Osteoblast (primary cell): ENCODE results near the gene SLC25A4. TPM values are rescaled to one million over a fixed set of nuclear protein-coding genes. Genes with fewer than 3 reads are reported as not detected.

Source experiments
- DNase-seq: peaks from one replicate; pipeline ENCODE4 v3.0.0; 2011; ENCODE audit warnings: low spot score, mixed read lengths; ENCODE audit not compliant: insufficient read length; ENCODE audit errors: missing footprints
- H2AFZ ChIP-seq: 2 replicates; pipeline ENCODE4 v1.6.0; 2011; ENCODE audit warnings: mild to moderate bottlenecking, low read length
- H3K27ac ChIP-seq: 2 replicates; pipeline ENCODE4 v1.5.1; 2011; ENCODE audit warnings: mild to moderate bottlenecking, low read depth, low read length, moderate library complexity
- H3K27me3 ChIP-seq: 2 replicates; pipeline ENCODE4 v1.6.0; 2012; ENCODE audit warnings: mild to moderate bottlenecking, control low read depth, inconsistent platforms, low read length, moderate library complexity; ENCODE audit not compliant: insufficient read depth
- H3K36me3 ChIP-seq: 2 replicates; pipeline ENCODE4 v1.5.1; 2011; ENCODE audit warnings: mild to moderate bottlenecking, low read length, control low read depth, moderate library complexity; ENCODE audit not compliant: insufficient read depth
- H3K4me1 ChIP-seq: 2 replicates; pipeline ENCODE4 v1.5.1; 2011; ENCODE audit warnings: mild to moderate bottlenecking, low read length, control low read depth, moderate library complexity; ENCODE audit not compliant: insufficient read depth
- H3K4me2 ChIP-seq: 2 replicates; pipeline ENCODE4 v1.6.0; 2011; ENCODE audit warnings: mild to moderate bottlenecking, low read length; ENCODE audit not compliant: insufficient read depth
- H3K4me3 ChIP-seq: fragments of 200-600 bp; sonication (generic); 3 replicates; pipeline ENCODE4 v1.5.1; 2012; ENCODE audit warnings: mild to moderate bottlenecking, low read length, inconsistent platforms; ENCODE audit not compliant: insufficient read depth
- H3K79me2 ChIP-seq: 2 replicates; pipeline ENCODE4 v1.6.0; 2012; ENCODE audit warnings: mild to moderate bottlenecking, low read length, control low read depth, inconsistent platforms; ENCODE audit not compliant: insufficient read depth
- H3K9me3 ChIP-seq: 2 replicates; pipeline ENCODE4 v1.5.1; 2011; ENCODE audit warnings: low read depth, low read length, control low read depth
- H4K20me1 ChIP-seq: 2 replicates; pipeline ENCODE4 v1.6.0; 2012; ENCODE audit warnings: mild to moderate bottlenecking, low read length, control low read depth; ENCODE audit not compliant: insufficient read depth
- total RNA-seq: library from RNA; depleted of rRNA; stranded (reverse); fragments of >200 nt; gene quantifications from 2 replicates; pipeline ENCODE4 v1.2.3, GENCODE V29; 2012
- TF ChIP-seq, protein P1 (sequence below): IDR thresholded peaks from 2 replicates; pipeline ENCODE4 v1.5.1; 2011; ENCODE audit warnings: mild to moderate bottlenecking, low read depth, low read length, moderate library complexity; ENCODE audit errors: extremely low read depth

Gene SLC25A4
- total RNA-seq, 1 donor: 14.1 TPM

DNA sequence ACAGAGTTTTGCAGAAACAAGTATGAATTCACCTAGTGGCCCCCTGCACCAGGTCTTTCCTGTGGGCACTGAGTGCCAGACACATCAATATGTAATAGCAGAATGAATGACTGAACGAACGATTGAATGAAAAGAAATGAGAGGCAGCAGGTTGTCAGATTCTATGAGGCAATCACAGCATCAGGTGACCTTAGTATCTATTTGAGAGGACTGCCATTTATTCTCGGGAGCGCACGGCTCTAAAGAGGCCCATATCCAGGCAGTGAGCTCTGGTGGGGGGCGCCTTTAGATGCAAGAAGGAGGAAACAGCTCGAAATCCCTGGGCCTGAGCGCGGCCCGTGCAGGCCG is 528 bp upstream of the SLC25A4 start:
- peak overlapping the region; percentile 80 for H3K4me3 ChIP-seq
- H4K20me1 ChIP-seq: peaks cover 11% of the 10 kb centered on the region
- H3K4me1 ChIP-seq: peaks cover 27% of the 10 kb centered on the region
- H2AFZ ChIP-seq: peak overlapping the region; percentile 92
- no peaks in the 10 kb centered on the region for H3K27me3 ChIP-seq
- no peak for DNase-seq
- H3K27ac ChIP-seq: no peak overlapping the region
- TF ChIP-seq, protein P1, sequence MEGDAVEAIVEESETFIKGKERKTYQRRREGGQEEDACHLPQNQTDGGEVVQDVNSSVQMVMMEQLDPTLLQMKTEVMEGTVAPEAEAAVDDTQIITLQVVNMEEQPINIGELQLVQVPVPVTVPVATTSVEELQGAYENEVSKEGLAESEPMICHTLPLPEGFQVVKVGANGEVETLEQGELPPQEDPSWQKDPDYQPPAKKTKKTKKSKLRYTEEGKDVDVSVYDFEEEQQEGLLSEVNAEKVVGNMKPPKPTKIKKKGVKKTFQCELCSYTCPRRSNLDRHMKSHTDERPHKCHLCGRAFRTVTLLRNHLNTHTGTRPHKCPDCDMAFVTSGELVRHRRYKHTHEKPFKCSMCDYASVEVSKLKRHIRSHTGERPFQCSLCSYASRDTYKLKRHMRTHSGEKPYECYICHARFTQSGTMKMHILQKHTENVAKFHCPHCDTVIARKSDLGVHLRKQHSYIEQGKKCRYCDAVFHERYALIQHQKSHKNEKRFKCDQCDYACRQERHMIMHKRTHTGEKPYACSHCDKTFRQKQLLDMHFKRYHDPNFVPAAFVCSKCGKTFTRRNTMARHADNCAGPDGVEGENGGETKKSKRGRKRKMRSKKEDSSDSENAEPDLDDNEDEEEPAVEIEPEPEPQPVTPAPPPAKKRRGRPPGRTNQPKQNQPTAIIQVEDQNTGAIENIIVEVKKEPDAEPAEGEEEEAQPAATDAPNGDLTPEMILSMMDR: no peak
- H3K36me3 ChIP-seq: peaks cover 9% of the 10 kb centered on the region
- no peaks in the 10 kb centered on the region for H3K9me3 ChIP-seq
- H3K79me2 ChIP-seq: peaks cover 18% of the 10 kb centered on the region
- H3K4me2 ChIP-seq: peak overlapping the region; percentile 86

DNA sequence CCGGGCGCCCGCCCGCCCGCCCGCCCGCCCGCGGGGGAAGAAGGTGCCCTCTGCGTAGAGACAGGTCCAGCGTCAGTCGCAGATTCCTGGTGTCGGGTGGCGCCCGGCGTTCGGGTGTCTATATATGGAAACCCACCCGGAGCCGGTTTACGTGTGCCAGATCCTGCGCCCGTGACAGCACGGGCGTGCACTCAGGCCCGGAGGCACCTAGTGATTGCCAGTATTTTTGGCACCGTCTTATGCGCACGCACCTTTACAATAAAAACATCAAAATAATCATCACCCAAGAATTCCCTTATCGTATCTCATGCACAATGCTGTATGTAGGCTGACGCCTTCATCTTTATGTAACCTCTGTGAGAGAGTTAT is 519 bp downstream of the SLC25A4 start:
- peaks cover 9% of the 10 kb centered on the region for H3K36me3 ChIP-seq

DNA sequence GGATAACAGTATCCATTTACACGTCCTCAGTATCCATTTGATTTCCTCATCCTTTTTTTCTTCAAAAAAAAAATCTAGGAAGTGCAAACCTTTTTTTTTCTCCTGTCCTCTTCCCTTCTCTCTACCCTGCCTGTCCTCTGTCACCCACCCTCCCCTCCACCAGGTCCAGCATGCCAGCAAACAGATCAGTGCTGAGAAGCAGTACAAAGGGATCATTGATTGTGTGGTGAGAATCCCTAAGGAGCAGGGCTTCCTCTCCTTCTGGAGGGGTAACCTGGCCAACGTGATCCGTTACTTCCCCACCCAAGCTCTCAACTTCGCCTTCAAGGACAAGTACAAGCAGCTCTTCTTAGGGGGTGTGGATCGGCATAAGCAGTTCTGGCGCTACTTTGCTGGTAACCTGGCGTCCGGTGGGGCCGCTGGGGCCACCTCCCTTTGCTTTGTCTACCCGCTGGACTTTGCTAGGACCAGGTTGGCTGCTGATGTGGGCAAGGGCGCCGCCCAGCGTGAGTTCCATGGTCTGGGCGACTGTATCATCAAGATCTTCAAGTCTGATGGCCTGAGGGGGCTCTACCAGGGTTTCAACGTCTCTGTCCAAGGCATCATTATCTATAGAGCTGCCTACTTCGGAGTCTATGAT is 1.7 kb downstream of the SLC25A4 start:
- Histone ChIP-seq H3K4me3 (peak overlapping the region; percentile 80), H3K79me2 (peaks cover 18% of the 10 kb centered on the region), H3K27me3 (no peaks in the 10 kb centered on the region), H3K9me3 (no peaks in the 10 kb centered on the region), H2AFZ (no peak overlapping the region), H3K4me2 (peak overlapping the region; percentile 92), H3K4me1 (peaks cover 27% of the 10 kb centered on the region), H3K36me3 (peaks cover 9% of the 10 kb centered on the region), H4K20me1 (peaks cover 11% of the 10 kb centered on the region), H3K27ac (no peak overlapping the region)
- TF ChIP-seq, protein P1: no peak
- DNase-seq: no peak

More for the DNA sequence above, 519 bp downstream of the SLC25A4 start:
- Histone ChIP-seq H3K27me3 (no peaks in the 10 kb centered on the region), H3K4me3 (peak overlapping the region; percentile 80), H4K20me1 (peaks cover 11% of the 10 kb centered on the region), H2AFZ (peak overlapping the region; percentile 48), H3K27ac (peak overlapping the region; percentile 21), H3K4me1 (peaks cover 27% of the 10 kb centered on the region), H3K4me2 (peak overlapping the region; percentile 92), H3K79me2 (peaks cover 18% of the 10 kb centered on the region), H3K9me3 (no peaks in the 10 kb centered on the region)
- DNase-seq: peak; percentile 82
- TF ChIP-seq, protein P1: no peak

DNA sequence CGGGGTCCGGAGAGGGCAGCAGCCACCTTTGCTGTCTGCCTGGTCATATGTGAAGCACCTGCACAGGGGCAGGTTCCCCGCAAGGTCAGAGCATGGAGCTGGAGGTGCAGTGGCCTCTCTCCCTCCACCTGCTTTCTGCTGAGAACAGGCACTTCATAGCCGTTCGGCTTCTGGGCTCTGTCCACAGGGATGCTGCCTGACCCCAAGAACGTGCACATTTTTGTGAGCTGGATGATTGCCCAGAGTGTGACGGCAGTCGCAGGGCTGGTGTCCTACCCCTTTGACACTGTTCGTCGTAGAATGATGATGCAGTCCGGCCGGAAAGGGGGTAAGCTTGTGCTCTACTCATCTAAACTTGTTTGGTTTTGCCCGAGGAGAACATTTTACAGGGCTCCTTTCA is 2.5 kb downstream of the SLC25A4 start:
- H3K36me3 ChIP-seq: peaks cover 16% of the 10 kb centered on the region
- no peaks in the 10 kb centered on the region for H3K27me3 ChIP-seq
- no peak overlapping the region for H3K4me3 ChIP-seq
- no peak overlapping the region for H3K27ac ChIP-seq
- peaks cover 27% of the 10 kb centered on the region for H3K4me1 ChIP-seq
- H2AFZ ChIP-seq: no peak overlapping the region
- peaks cover 18% of the 10 kb centered on the region for H3K79me2 ChIP-seq
- DNase-seq: no peak
- H4K20me1 ChIP-seq: peaks cover 11% of the 10 kb centered on the region
- TF ChIP-seq, protein P1: no peak
- peak overlapping the region; percentile 92 for H3K4me2 ChIP-seq
- no peaks in the 10 kb centered on the region for H3K9me3 ChIP-seq
